NCI-H526 (cell line): ENCODE data around the gene FIG4.
"Not testable (repeated sequence)": the region's sequence is repeated elsewhere in the genome, so short reads cannot be mapped to it uniquely, and the experiment has no call there.

Source experiments
- DNase-seq, 2 experiments: peaks; one replicate each; lab custom pipeline; 2025; lab: John Stamatoyannopoulos, UW

The FIG4 gene

GRCh38 chr6:109760208-109760607 lies 69.1 kb downstream of the FIG4 start:
- DNase-seq: no peak

GRCh38 chr6:109762166-109762565 lies 71.1 kb downstream of the FIG4 start:
- DNase-seq: no peak

GRCh38 chr6:109762769-109763441 lies 71.8 kb downstream of the FIG4 start:
- DNase-seq: peak in 1 of 2 experiments; percentile 6

- no peak for DNase-seq
Measured at GRCh38 chr6:109766167-109766566, 75.1 kb downstream of the FIG4 start.

- no peak for DNase-seq
Measured at GRCh38 chr6:109767961-109768360, 76.9 kb downstream of the FIG4 start.

- no peak for DNase-seq
Measured at GRCh38 chr6:109768485-109768884, 77.4 kb downstream of the FIG4 start.

- no peak for DNase-seq
Measured at GRCh38 chr6:109769213-109769612, 78.1 kb downstream of the FIG4 start.

- DNase-seq: peak; percentile 13 to 34
Measured at GRCh38 chr6:109770047-109770446, 79.0 kb downstream of the FIG4 start.

GRCh38 chr6:109770779-109771178 lies 79.7 kb downstream of the FIG4 start:
- no peak for DNase-seq

- not testable (repeated sequence) for DNase-seq
Measured at GRCh38 chr6:109771939-109772755, 81.1 kb downstream of the FIG4 start.

GRCh38 chr6:109772883-109773431 lies 81.9 kb downstream of the FIG4 start:
- DNase-seq: no peak

- no peak for DNase-seq
Measured at GRCh38 chr6:109781001-109781400, 89.9 kb downstream of the FIG4 start.

GRCh38 chr6:109782491-109782999 lies 91.4 kb downstream of the FIG4 start:
- DNase-seq: no peak

- peak in 1 of 2 experiments; percentile 56 for DNase-seq
Measured at GRCh38 chr6:109783250-109783986, 92.3 kb downstream of the FIG4 start.

GRCh38 chr6:109787312-109787711 lies 96.2 kb downstream of the FIG4 start:
- DNase-seq: no peak

GRCh38 chr6:109788687-109789086 lies 97.6 kb downstream of the FIG4 start:
- DNase-seq: no peak

- no peak for DNase-seq
Measured at GRCh38 chr6:109790131-109790530, 99.0 kb downstream of the FIG4 start.

GRCh38 chr6:109791301-109791700 lies 100.2 kb downstream of the FIG4 start:
- no peak for DNase-seq

- DNase-seq: no peak
Measured at GRCh38 chr6:109793021-109793420, 101.9 kb downstream of the FIG4 start.

GRCh38 chr6:109793792-109794191 lies 102.7 kb downstream of the FIG4 start:
- peak in 1 of 2 experiments; percentile 35 for DNase-seq

- no peak for DNase-seq
Measured at GRCh38 chr6:109794201-109794923, 103.3 kb downstream of the FIG4 start.
